ENCODE data around the gene DNAJB7. TPM values are rescaled to one million over a fixed set of nuclear protein-coding genes. Genes with fewer than 3 reads are reported as not detected.

DNAJB7 gene
- total and polyA plus RNA-seq, 10 of the 15 experiments (the other 5 are each of a cell fraction or from before 2014, with no cell fraction given), result 0.03 to 0.70 (median 0.29) TPM; not detected in 6

DNA sequence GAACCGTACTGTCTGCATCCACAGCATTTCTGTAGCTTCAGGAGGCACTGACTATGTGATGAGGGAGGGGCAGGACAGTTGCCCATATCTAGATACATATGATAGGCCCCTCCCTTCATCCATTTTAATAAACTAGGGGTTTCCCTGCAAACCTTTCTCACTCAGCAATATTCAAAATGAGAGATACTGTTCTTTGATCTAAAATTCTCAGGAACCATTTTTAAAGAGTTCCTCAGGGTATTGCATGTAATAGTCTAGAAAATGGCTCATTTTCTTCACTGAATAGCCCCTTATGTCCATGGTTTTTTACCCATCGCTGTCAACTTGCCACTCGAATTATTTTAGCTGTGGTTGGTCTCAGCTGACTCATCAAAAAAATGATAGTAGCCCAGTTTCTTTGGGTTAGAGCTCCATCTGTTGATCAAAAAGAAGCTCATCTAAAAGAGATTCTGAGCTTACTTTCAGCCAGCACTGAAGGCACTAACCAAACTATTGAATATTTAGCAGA lies 37.0 kb upstream of the DNAJB7 start (continued):
- no peak for TF ChIP-seq CHD1 (IDR thresholded peaks at IDR 0.05; ENCODE audit: low read depth, low read length)
- no peak for TF ChIP-seq LARP7 (IDR thresholded peaks at IDR 0.05)
- peak; percentile 90 for TF ChIP-seq TCF7 (IDR thresholded peaks at IDR 0.05; ENCODE audit: borderline replicate concordance)
- TF ChIP-seq ZNF24 (IDR thresholded peaks at IDR 0.05), result peak; percentile 41; the same call in 1 of the 2 replicates
- 0 out of 2 replicates have a peak, but pooled peaks have one; percentile 12 for TF ChIP-seq IKZF1 (conservative IDR thresholded peaks at IDR 0.05)
- TF ChIP-seq ZNF384 (IDR thresholded peaks at IDR 0.05; ENCODE audit: borderline replicate concordance, low read depth, low read length), result peak; percentile 57; the same call in 1 of the 2 replicates
- TF ChIP-seq, protein P1, sequence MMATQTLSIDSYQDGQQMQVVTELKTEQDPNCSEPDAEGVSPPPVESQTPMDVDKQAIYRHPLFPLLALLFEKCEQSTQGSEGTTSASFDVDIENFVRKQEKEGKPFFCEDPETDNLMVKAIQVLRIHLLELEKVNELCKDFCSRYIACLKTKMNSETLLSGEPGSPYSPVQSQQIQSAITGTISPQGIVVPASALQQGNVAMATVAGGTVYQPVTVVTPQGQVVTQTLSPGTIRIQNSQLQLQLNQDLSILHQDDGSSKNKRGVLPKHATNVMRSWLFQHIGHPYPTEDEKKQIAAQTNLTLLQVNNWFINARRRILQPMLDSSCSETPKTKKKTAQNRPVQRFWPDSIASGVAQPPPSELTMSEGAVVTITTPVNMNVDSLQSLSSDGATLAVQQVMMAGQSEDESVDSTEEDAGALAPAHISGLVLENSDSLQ (IDR thresholded peaks at IDR 0.05), result 0 out of 2 replicates have a peak, but pooled peaks have one; percentile 9
- TF ChIP-seq, protein P2, sequence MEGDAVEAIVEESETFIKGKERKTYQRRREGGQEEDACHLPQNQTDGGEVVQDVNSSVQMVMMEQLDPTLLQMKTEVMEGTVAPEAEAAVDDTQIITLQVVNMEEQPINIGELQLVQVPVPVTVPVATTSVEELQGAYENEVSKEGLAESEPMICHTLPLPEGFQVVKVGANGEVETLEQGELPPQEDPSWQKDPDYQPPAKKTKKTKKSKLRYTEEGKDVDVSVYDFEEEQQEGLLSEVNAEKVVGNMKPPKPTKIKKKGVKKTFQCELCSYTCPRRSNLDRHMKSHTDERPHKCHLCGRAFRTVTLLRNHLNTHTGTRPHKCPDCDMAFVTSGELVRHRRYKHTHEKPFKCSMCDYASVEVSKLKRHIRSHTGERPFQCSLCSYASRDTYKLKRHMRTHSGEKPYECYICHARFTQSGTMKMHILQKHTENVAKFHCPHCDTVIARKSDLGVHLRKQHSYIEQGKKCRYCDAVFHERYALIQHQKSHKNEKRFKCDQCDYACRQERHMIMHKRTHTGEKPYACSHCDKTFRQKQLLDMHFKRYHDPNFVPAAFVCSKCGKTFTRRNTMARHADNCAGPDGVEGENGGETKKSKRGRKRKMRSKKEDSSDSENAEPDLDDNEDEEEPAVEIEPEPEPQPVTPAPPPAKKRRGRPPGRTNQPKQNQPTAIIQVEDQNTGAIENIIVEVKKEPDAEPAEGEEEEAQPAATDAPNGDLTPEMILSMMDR (IDR thresholded peaks at IDR 0.05 in 2 of 3, conservative IDR thresholded peaks at IDR 0.05 in 1 of 3; ENCODE audit: control insufficient read depth in 2 of 3, extremely low read depth in 1 of 3, insufficient read depth in 1 of 3, low read depth in 3 of 3, low read length in 3 of 3), result peak; percentile 48 to 68 (median 54); a peak in 5 of 6 replicates
- TF ChIP-seq, protein P3, sequence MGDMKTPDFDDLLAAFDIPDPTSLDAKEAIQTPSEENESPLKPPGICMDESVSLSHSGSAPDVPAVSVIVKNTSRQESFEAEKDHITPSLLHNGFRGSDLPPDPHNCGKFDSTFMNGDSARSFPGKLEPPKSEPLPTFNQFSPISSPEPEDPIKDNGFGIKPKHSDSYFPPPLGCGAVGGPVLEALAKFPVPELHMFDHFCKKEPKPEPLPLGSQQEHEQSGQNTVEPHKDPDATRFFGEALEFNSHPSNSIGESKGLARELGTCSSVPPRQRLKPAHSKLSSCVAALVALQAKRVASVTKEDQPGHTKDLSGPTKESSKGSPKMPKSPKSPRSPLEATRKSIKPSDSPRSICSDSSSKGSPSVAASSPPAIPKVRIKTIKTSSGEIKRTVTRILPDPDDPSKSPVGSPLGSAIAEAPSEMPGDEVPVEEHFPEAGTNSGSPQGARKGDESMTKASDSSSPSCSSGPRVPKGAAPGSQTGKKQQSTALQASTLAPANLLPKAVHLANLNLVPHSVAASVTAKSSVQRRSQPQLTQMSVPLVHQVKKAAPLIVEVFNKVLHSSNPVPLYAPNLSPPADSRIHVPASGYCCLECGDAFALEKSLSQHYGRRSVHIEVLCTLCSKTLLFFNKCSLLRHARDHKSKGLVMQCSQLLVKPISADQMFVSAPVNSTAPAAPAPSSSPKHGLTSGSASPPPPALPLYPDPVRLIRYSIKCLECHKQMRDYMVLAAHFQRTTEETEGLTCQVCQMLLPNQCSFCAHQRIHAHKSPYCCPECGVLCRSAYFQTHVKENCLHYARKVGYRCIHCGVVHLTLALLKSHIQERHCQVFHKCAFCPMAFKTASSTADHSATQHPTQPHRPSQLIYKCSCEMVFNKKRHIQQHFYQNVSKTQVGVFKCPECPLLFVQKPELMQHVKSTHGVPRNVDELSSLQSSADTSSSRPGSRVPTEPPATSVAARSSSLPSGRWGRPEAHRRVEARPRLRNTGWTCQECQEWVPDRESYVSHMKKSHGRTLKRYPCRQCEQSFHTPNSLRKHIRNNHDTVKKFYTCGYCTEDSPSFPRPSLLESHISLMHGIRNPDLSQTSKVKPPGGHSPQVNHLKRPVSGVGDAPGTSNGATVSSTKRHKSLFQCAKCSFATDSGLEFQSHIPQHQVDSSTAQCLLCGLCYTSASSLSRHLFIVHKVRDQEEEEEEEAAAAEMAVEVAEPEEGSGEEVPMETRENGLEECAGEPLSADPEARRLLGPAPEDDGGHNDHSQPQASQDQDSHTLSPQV (IDR thresholded peaks at IDR 0.05), result peak; percentile 69; the same call in 1 of the 2 replicates
- TF ChIP-seq CEBPB (IDR thresholded peaks at IDR 0.05; ENCODE audit: borderline replicate concordance in 1 of 2, low read depth in 2 of 2, low read length in 2 of 2), result no peak
- TF ChIP-seq BACH1 (IDR thresholded peaks at IDR 0.05; ENCODE audit: borderline replicate concordance), result peak; percentile 90
- TF ChIP-seq, protein P4, sequence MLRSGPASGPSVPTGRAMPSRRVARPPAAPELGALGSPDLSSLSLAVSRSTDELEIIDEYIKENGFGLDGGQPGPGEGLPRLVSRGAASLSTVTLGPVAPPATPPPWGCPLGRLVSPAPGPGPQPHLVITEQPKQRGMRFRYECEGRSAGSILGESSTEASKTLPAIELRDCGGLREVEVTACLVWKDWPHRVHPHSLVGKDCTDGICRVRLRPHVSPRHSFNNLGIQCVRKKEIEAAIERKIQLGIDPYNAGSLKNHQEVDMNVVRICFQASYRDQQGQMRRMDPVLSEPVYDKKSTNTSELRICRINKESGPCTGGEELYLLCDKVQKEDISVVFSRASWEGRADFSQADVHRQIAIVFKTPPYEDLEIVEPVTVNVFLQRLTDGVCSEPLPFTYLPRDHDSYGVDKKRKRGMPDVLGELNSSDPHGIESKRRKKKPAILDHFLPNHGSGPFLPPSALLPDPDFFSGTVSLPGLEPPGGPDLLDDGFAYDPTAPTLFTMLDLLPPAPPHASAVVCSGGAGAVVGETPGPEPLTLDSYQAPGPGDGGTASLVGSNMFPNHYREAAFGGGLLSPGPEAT (IDR thresholded peaks at IDR 0.05; ENCODE audit: low read depth), result 0 out of 2 replicates have a peak, but pooled peaks have one; percentile 14
- TF ChIP-seq JUNB (IDR thresholded peaks at IDR 0.05), result peak; percentile 81
- TF ChIP-seq MTA2 (IDR thresholded peaks at IDR 0.05; ENCODE audit: low read depth), result 0 out of 2 replicates have a peak, but pooled peaks have one; percentile 16
